ENCODE data around the gene TMPO. TPM values are rescaled to one million over a fixed set of nuclear protein-coding genes. Genes with fewer than 3 reads are reported as not detected.
"Not testable (repeated sequence)": the region's sequence is repeated elsewhere in the genome, so short reads cannot be mapped to it uniquely, and the experiment has no call there.

TMPO gene
- total and polyA plus RNA-seq, 4 donors, result 10.9 to 175 (median 43.9) TPM

DNA sequence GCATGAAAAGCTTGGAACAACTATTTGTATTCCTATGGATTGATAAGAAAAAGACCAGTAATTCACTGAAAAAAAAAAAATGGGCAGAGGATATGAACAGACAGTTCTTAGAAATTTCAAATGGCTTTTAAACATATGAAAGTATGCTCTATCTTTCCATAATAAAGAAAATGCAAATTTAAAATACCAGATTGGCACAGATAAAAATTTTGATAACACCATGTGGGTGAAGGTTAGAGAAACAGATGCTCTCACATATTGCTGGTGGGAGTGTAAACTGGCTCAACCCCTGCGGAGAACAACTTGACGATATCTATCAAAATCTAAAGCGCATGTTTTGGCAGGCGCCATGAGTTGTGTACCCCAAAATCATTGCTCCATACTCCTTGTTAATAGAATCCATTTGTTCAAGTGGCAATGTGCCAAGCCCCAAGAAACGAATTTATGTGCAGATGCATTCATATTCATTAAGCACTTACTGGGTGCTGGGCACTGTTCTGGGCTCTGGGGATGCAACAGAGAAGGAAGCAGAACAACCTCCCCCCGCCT is 29.5 kb upstream of the TMPO start:
- H3K4me1 ChIP-seq (ENCODE audit: control insufficient read depth in 4 of 4, insufficient read depth in 4 of 4, low read length in 3 of 4), result peaks cover 0 to 11% (median 6%) of the 10 kb centered on the region in 4 donors
- 90% methylated on average over 6 of the region's 6 CpGs for WGBS
- peaks cover 0 to 3% (median 0%) of the 10 kb centered on the region in 4 donors for H3K9me3 ChIP-seq (ENCODE audit: control insufficient read depth in 4 of 4, low read length in 3 of 4)
- H3K9ac ChIP-seq (ENCODE audit: low read depth in 1 of 2, low read length in 2 of 2), result no peak overlapping the region
- no peaks in the 10 kb centered on the region for H3K36me3 ChIP-seq (ENCODE audit: control insufficient read depth in 4 of 4, insufficient read depth in 3 of 4, low read depth in 1 of 4, low read length in 3 of 4)
- no peaks in the 10 kb centered on the region for H3K27me3 ChIP-seq (ENCODE audit: control insufficient read depth in 4 of 4, insufficient read depth in 4 of 4, low read length in 3 of 4)
- H3K4me3 ChIP-seq (ENCODE audit: low read depth in 1 of 3, low read length in 3 of 3), result no peak overlapping the region
- no peak for DNase-seq (ENCODE audit: low spot score)
- TF ChIP-seq EGR1 (IDR thresholded peaks at IDR 0.05; ENCODE audit: low read depth in 2 of 2) (no peak), RAD21 (IDR thresholded peaks at IDR 0.05) (no peak), YY1 (IDR thresholded peaks at IDR 0.05) (no peak), RXRA (IDR thresholded peaks at IDR 0.05) (no peak), SP1 (IDR thresholded peaks at IDR 0.05) (no peak), MAX (IDR thresholded peaks at IDR 0.05) (no peak), HNF4A (conservative IDR thresholded peaks at IDR 0.05) (no peak), FOXA2 (IDR thresholded peaks at IDR 0.05) (no peak), CTCF (IDR thresholded peaks at IDR 0.05; ENCODE audit: low read depth, low read length, missing input control) (no peak), FOXA1 (IDR thresholded peaks at IDR 0.05) (no peak), TAF1 (conservative IDR thresholded peaks at IDR 0.05) (no peak), ATF3 (IDR thresholded peaks at IDR 0.05) (no peak), HNF4G (IDR thresholded peaks at IDR 0.05) (no peak), NR2F2 (IDR thresholded peaks at IDR 0.05) (no peak), GABPA (IDR thresholded peaks at IDR 0.05 in 1 of 2, conservative IDR thresholded peaks at IDR 0.05 in 1 of 2) (no peak)
- TF ChIP-seq, protein P1, sequence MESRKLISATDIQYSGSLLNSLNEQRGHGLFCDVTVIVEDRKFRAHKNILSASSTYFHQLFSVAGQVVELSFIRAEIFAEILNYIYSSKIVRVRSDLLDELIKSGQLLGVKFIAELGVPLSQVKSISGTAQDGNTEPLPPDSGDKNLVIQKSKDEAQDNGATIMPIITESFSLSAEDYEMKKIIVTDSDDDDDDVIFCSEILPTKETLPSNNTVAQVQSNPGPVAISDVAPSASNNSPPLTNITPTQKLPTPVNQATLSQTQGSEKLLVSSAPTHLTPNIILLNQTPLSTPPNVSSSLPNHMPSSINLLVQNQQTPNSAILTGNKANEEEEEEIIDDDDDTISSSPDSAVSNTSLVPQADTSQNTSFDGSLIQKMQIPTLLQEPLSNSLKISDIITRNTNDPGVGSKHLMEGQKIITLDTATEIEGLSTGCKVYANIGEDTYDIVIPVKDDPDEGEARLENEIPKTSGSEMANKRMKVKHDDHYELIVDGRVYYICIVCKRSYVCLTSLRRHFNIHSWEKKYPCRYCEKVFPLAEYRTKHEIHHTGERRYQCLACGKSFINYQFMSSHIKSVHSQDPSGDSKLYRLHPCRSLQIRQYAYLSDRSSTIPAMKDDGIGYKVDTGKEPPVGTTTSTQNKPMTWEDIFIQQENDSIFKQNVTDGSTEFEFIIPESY (IDR thresholded peaks at IDR 0.05), result no peak
- TF ChIP-seq, protein P2, sequence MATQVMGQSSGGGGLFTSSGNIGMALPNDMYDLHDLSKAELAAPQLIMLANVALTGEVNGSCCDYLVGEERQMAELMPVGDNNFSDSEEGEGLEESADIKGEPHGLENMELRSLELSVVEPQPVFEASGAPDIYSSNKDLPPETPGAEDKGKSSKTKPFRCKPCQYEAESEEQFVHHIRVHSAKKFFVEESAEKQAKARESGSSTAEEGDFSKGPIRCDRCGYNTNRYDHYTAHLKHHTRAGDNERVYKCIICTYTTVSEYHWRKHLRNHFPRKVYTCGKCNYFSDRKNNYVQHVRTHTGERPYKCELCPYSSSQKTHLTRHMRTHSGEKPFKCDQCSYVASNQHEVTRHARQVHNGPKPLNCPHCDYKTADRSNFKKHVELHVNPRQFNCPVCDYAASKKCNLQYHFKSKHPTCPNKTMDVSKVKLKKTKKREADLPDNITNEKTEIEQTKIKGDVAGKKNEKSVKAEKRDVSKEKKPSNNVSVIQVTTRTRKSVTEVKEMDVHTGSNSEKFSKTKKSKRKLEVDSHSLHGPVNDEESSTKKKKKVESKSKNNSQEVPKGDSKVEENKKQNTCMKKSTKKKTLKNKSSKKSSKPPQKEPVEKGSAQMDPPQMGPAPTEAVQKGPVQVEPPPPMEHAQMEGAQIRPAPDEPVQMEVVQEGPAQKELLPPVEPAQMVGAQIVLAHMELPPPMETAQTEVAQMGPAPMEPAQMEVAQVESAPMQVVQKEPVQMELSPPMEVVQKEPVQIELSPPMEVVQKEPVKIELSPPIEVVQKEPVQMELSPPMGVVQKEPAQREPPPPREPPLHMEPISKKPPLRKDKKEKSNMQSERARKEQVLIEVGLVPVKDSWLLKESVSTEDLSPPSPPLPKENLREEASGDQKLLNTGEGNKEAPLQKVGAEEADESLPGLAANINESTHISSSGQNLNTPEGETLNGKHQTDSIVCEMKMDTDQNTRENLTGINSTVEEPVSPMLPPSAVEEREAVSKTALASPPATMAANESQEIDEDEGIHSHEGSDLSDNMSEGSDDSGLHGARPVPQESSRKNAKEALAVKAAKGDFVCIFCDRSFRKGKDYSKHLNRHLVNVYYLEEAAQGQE (IDR thresholded peaks at IDR 0.05), result no peak
- H3K27ac ChIP-seq (ENCODE audit: low read depth in 1 of 2, low read length in 2 of 2), result no peak overlapping the region

DNA sequence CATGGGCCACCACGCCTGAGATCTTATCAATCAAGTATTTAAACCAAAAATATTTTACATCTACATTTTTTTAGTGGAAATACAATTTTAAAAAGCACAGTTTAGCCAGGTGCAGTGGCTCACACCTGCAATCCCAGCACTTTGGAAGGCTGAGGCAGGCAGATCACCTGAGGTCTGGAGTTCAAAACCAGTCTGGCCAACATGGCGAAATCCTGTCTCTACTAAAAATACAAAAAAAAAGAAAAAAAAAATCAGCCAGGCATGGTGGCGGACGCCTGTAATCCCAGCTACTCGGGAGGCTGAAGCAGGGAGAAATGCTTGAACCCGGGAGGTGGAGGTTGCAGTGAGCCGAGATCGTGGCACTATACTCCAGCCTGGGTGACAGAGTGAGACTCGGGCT is 27.0 kb upstream of the TMPO start:
- peaks cover under 1 to 32% (median 17%) of the 10 kb centered on the region in 4 donors for H3K4me1 ChIP-seq (ENCODE audit: control insufficient read depth in 4 of 4, insufficient read depth in 4 of 4, low read length in 3 of 4)
- not testable (repeated sequence) for DNase-seq (ENCODE audit: low spot score); H3K36me3 ChIP-seq (ENCODE audit: control insufficient read depth in 4 of 4, insufficient read depth in 3 of 4, low read depth in 1 of 4, low read length in 3 of 4); H3K4me3 ChIP-seq (ENCODE audit: low read depth in 1 of 3, low read length in 3 of 3); H3K27ac ChIP-seq (ENCODE audit: low read depth in 1 of 2, low read length in 2 of 2); H3K9me3 ChIP-seq (ENCODE audit: control insufficient read depth in 4 of 4, low read length in 3 of 4); H3K9ac ChIP-seq (ENCODE audit: low read depth in 1 of 2, low read length in 2 of 2); H3K27me3 ChIP-seq (ENCODE audit: control insufficient read depth in 4 of 4, insufficient read depth in 4 of 4, low read length in 3 of 4)
- WGBS, result 96% methylated on average over 9 of the region's 9 CpGs
